HepG2 (cell line): ENCODE results near the gene STIP1. TPM values are rescaled to one million over a fixed set of nuclear protein-coding genes. Genes with fewer than 3 reads are reported as not detected.

Experiments
- MLLT10 ChIP-seq: sonication (generic); formaldehyde crosslinking; IDR thresholded peaks from 2 replicates; pipeline ENCODE4 v1.4.0; 2020; ENCODE audit warnings: missing genetic modification reagents
- MXI1 ChIP-seq: IDR thresholded peaks from 3 replicates; pipeline ENCODE4 v1.6.1; 2012; ENCODE audit warnings: low read depth, low read length, inconsistent platforms, borderline replicate concordance
- RFXAP ChIP-seq: sonication (generic); formaldehyde crosslinking; IDR thresholded peaks from 2 replicates; pipeline ENCODE4 v1.4.0; 2020; ENCODE audit warnings: missing genetic modification reagents, borderline replicate concordance
- SIX4 ChIP-seq: sonication (generic); formaldehyde crosslinking; IDR thresholded peaks from 2 replicates; pipeline ENCODE4 v1.4.0; 2020; ENCODE audit warnings: missing genetic modification reagents
- THAP8 ChIP-seq: sonication (generic); formaldehyde crosslinking; IDR thresholded peaks from 2 replicates; pipeline ENCODE4 v1.5.1; 2020; ENCODE audit warnings: missing genetic modification reagents, mild to moderate bottlenecking, borderline replicate concordance
- THAP9 ChIP-seq: sonication (generic); formaldehyde crosslinking; IDR thresholded peaks from 2 replicates; pipeline ENCODE4; 2020; ENCODE audit warnings: missing genetic modification reagents, mild to moderate bottlenecking, borderline replicate concordance
- ZFAT ChIP-seq: sonication (generic); formaldehyde crosslinking; conservative IDR thresholded peaks from 2 replicates; pipeline ENCODE4 v1.8.1; 2023; ENCODE audit warnings: missing genetic modification reagents, inconsistent platforms
- ZNF558 ChIP-seq: sonication (generic); formaldehyde crosslinking; IDR thresholded peaks from 2 replicates; pipeline ENCODE4 v1.9.0; 2022; ENCODE audit warnings: mild to moderate bottlenecking, missing genetic modification reagents, borderline replicate concordance
- ZNF605 ChIP-seq: sonication (generic); formaldehyde crosslinking; IDR thresholded peaks from 2 replicates; pipeline ENCODE4 v1.8.0; 2022; ENCODE audit warnings: mild to moderate bottlenecking, missing genetic modification reagents
- ZNF607 ChIP-seq: sonication (generic); formaldehyde crosslinking; IDR thresholded peaks from 2 replicates; pipeline ENCODE4 v1.5.1; 2020; ENCODE audit warnings: missing genetic modification reagents, mild to moderate bottlenecking, borderline replicate concordance
- polyA plus RNA-seq, 8 experiments: library from polyadenylated mRNA; depleted of rRNA in 3 of 8; stranded (reverse) in 7 of 8; unstranded in 1 of 8; fragments of >200 nt; fragmentation: Illumina TruSeq in 4 of 8; extraction: Trizol in 4 of 8; gene quantifications; 2 replicates each; pipeline versions ENCODE4 v1.2.1 to v1.2.3, GENCODE V29; 2011 to 2016; ENCODE audit warnings: low read depth in 4 of 8, missing spikeins in 1 of 8, mixed read lengths in 1 of 8; ENCODE audit not compliant: insufficient read depth in 1 of 8
- total RNA-seq, 5 experiments: library from RNA; depleted of rRNA; stranded (reverse); fragments of >200 nt; fragmentation: Illumina TruSeq; extraction: Trizol; gene quantifications; 2 replicates each; pipeline ENCODE4 v1.2.3, GENCODE V29; 2016; ENCODE audit warnings: low read depth in 1 of 5
- TF ChIP-seq, protein P1 (sequence below): sonication (generic); formaldehyde crosslinking; IDR thresholded peaks from 2 replicates; pipeline ENCODE4 v1.5.1; 2020; ENCODE audit warnings: mild to moderate bottlenecking, missing genetic modification reagents, moderate library complexity
- TF ChIP-seq, protein P2 (sequence below): IDR thresholded peaks from 2 replicates; pipeline ENCODE4 v1.4.0; 2020; ENCODE audit warnings: mild to moderate bottlenecking, missing genetic modification reagents
- TF ChIP-seq, protein P3 (sequence below): sonication (generic); formaldehyde crosslinking; IDR thresholded peaks from 2 replicates; pipeline ENCODE4 v1.5.0; 2020; ENCODE audit warnings: missing genetic modification reagents, mild to moderate bottlenecking, borderline replicate concordance
- TF ChIP-seq, protein P4 (sequence below): sonication (generic); formaldehyde crosslinking; IDR thresholded peaks from 2 replicates; pipeline ENCODE4 v1.4.0; 2020; ENCODE audit warnings: missing genetic modification reagents
- TF ChIP-seq, protein P5 (sequence below): sonication (generic); formaldehyde crosslinking; IDR thresholded peaks from 2 replicates; pipeline ENCODE4 v1.5.0; 2020; ENCODE audit warnings: mild to moderate bottlenecking, low read depth, missing genetic modification reagents, borderline replicate concordance

STIP1 gene
- total and polyA plus RNA-seq, 2 of the 13 experiments (the other 11 are each of a cell fraction or from before 2014, with no cell fraction given) = 81.1 to 217 TPM

- TF ChIP-seq, protein P1, sequence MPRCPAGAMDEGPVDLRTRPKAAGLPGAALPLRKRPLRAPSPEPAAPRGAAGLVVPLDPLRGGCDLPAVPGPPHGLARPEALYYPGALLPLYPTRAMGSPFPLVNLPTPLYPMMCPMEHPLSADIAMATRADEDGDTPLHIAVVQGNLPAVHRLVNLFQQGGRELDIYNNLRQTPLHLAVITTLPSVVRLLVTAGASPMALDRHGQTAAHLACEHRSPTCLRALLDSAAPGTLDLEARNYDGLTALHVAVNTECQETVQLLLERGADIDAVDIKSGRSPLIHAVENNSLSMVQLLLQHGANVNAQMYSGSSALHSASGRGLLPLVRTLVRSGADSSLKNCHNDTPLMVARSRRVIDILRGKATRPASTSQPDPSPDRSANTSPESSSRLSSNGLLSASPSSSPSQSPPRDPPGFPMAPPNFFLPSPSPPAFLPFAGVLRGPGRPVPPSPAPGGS (CRISPR knock-in tag) = no peak
- TF ChIP-seq, protein P2, sequence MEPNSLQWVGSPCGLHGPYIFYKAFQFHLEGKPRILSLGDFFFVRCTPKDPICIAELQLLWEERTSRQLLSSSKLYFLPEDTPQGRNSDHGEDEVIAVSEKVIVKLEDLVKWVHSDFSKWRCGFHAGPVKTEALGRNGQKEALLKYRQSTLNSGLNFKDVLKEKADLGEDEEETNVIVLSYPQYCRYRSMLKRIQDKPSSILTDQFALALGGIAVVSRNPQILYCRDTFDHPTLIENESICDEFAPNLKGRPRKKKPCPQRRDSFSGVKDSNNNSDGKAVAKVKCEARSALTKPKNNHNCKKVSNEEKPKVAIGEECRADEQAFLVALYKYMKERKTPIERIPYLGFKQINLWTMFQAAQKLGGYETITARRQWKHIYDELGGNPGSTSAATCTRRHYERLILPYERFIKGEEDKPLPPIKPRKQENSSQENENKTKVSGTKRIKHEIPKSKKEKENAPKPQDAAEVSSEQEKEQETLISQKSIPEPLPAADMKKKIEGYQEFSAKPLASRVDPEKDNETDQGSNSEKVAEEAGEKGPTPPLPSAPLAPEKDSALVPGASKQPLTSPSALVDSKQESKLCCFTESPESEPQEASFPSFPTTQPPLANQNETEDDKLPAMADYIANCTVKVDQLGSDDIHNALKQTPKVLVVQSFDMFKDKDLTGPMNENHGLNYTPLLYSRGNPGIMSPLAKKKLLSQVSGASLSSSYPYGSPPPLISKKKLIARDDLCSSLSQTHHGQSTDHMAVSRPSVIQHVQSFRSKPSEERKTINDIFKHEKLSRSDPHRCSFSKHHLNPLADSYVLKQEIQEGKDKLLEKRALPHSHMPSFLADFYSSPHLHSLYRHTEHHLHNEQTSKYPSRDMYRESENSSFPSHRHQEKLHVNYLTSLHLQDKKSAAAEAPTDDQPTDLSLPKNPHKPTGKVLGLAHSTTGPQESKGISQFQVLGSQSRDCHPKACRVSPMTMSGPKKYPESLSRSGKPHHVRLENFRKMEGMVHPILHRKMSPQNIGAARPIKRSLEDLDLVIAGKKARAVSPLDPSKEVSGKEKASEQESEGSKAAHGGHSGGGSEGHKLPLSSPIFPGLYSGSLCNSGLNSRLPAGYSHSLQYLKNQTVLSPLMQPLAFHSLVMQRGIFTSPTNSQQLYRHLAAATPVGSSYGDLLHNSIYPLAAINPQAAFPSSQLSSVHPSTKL (CRISPR knock-in tag) = no peak
- TF ChIP-seq, protein P3, sequence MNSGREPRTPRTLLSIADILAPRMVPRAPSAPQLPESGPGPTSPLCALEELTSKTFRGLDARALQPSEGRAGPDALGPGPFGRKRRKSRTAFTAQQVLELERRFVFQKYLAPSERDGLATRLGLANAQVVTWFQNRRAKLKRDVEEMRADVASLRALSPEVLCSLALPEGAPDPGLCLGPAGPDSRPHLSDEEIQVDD (CRISPR knock-in tag) = 0 out of 2 replicates have a peak, but pooled peaks have one; percentile 77
- TF ChIP-seq ZFAT (no peak), RFXAP (CRISPR knock-in tag) (no peak), MXI1 (peak; percentile 75; the same call in 1 of the 3 replicates), ZNF605 (CRISPR knock-in tag) (no peak; the same call in 1 of the 2 replicates), SIX4 (no peak), ZNF558 (CRISPR knock-in tag) (no peak), ZNF607 (peak; percentile 57; the same call in 1 of the 2 replicates), MLLT10 (no peak), THAP9 (CRISPR knock-in tag) (peak; percentile 81), THAP8 (CRISPR knock-in tag) (peak; percentile 62; the same call in 1 of the 2 replicates)
- TF ChIP-seq, protein P4, sequence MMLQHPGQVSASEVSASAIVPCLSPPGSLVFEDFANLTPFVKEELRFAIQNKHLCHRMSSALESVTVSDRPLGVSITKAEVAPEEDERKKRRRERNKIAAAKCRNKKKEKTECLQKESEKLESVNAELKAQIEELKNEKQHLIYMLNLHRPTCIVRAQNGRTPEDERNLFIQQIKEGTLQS (CRISPR knock-in tag) = no peak
- TF ChIP-seq, protein P5, sequence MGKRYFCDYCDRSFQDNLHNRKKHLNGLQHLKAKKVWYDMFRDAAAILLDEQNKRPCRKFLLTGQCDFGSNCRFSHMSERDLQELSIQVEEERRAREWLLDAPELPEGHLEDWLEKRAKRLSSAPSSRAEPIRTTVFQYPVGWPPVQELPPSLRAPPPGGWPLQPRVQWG (CRISPR knock-in tag) = no peak
These were observed 61.1 kb downstream of the STIP1 start, which contains the start of gene PPP1R14B (continued) for GRCh38 chr11:64246871-64247728.
